ENCODE data around the gene RAB26. TPM values are rescaled to one million over a fixed set of nuclear protein-coding genes. Genes with fewer than 3 reads are reported as not detected.

The RAB26 gene
- total and polyA plus RNA-seq, 2 of the 13 experiments (the other 11 are each of a cell fraction or from before 2014, with no cell fraction given), result 0.86 to 3.6 TPM

GRCh38 chr16:2147981-2148671 is at the start of gene RAB26 (continued):
- TF ChIP-seq ZNF407 (CRISPR knock-in tag; IDR thresholded peaks at IDR 0.05; ENCODE audit: not compliant biosample characterization) (no peak), ELF3 (CRISPR knock-in tag; IDR thresholded peaks at IDR 0.05) (peak; percentile 82), DRAP1 (CRISPR knock-in tag; IDR thresholded peaks at IDR 0.05) (peak; percentile 19; the same call in 1 of the 2 replicates), RBM39 (IDR thresholded peaks at IDR 0.05; ENCODE audit: low read depth, low read length, poor library complexity, severe bottlenecking) (peak; percentile 70), IKZF1 (IDR thresholded peaks at IDR 0.05) (no peak), SRSF4 (IDR thresholded peaks at IDR 0.05; ENCODE audit: low read depth, low read length, poor library complexity, severe bottlenecking) (no peak), ZNF709 (CRISPR knock-in tag; IDR thresholded peaks at IDR 0.05) (no peak), ZNF549 (CRISPR knock-in tag; IDR thresholded peaks at IDR 0.05) (no peak), ZNF335 (CRISPR knock-in tag; IDR thresholded peaks at IDR 0.05) (0 out of 2 replicates have a peak, but pooled peaks have one; percentile 23), HMGXB3 (CRISPR knock-in tag; IDR thresholded peaks at IDR 0.05; ENCODE audit: borderline replicate concordance) (no peak), ZNF720 (CRISPR knock-in tag; IDR thresholded peaks at IDR 0.05) (no peak), ZFYVE20 (CRISPR knock-in tag; IDR thresholded peaks at IDR 0.05; ENCODE audit: borderline replicate concordance, low read depth) (no peak), NAIF1 (CRISPR knock-in tag; IDR thresholded peaks at IDR 0.05; ENCODE audit: borderline replicate concordance) (no peak), ZNF503 (CRISPR knock-in tag; IDR thresholded peaks at IDR 0.05) (0 out of 2 replicates have a peak, but pooled peaks have one; percentile 21)
